ENCODE measurements around the gene MT4. TPM values are rescaled to one million over a fixed set of nuclear protein-coding genes. Genes with fewer than 3 reads are reported as not detected.

The MT4 gene
- total RNA-seq, result not detected

DNA sequence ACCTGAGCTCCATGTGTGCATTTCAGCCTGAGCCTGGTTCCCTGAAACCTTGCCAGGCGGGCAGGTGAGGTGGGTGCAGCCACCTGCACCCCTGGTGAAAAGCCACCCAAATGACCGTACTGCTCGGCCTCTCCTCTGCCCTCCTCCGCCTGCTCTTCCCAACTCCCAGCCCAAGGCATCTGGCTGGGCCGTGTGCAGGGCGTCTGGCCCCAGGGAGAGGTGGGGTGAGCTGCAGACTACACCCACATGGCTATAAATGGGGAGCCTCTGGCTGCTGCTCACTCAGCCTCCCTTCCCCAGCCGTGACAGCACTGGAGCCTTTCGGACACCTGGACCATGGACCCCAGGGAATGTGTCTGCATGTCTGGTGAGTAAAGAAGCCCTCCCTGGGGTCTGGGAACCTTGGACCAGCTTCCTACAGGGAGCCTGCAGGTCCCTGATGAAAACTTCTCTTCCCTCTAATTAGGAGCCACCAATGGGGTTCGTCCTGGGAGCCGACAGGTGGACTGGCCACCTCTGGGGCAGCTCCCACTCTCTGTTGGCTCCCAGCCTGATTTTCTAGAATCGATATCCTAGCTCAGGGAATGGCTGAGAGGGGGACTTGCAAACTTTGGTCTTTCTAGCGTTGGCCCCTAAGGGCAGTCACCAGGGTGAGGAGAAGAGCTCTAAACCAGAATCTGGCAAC, at the start of gene MT4:
Gene MT4 (plus strand): TSS at position 281 of the 685 bp plus-strand sequence. CDS start 56 bp downstream, at position 337.
- no peak for ATAC-seq

DNA sequence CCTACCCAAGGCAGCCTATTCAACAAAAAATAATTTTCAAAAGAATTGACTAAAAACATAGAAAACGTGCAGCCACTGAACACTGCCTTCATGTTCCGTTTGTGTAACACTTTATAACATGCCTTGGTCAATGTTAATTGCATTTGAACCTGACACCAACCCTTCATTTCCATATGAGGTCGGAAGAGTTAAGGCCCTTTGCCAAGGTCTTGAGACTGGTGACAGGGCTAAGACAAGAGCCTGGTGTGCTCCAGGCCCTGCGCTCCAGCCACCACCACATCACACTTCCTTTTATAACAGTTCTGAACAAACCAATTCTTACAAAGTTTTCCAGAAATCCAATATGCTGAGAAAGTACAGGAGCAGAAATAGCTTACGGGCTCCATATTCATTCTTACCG, 49.2 kb upstream of the MT4 start:
- no peak for DNase-seq (ENCODE audit: low spot score)

More for the DNA sequence above, at the start of gene MT4:
- no peak for DNase-seq (ENCODE audit: low spot score)

DNA sequence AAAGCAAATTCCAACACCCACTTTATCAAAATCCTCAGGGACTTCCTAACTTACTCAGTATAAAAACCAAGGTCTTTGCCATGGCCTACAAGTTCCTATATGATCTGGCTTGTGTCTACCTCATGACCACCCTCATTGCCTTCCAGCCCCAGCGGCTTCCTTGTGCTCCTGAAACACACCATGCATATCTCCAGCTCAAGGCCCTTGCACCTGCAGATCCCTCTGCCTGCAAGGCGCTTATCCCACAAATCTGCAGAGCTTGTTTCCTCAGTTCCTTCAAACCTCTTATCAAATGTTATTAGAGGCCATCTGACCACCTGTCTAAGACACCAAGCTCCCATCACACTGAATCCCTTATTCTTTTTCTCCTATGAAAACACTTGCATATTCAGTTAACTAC, 47.7 kb upstream of the MT4 start:
- ATAC-seq, result no peak

More for the DNA sequence above, 49.2 kb upstream of the MT4 start:
- ATAC-seq, result no peak

DNA sequence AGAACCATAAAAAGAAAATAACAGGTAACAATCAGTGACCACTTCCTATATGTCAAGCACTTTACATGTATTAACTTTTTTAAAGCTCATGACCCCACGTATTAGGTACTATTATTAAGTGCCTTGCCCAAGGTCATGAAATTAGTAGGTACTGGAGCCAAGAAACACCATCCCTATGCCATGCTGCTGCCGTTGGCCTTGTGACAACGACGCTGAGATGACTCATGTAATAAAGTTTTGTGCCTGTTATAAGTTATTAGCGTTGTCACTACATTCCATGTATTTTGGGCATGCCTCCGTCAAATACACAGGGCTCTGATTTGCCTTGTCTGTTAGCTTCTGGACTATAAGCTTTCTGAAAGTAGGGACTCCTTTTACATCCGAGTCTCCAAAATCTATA, 46.4 kb upstream of the MT4 start:
- no peak for DNase-seq (ENCODE audit: low spot score)
- ATAC-seq, result no peak

More for the DNA sequence above, 47.7 kb upstream of the MT4 start:
- DNase-seq (ENCODE audit: low spot score), result no peak

DNA sequence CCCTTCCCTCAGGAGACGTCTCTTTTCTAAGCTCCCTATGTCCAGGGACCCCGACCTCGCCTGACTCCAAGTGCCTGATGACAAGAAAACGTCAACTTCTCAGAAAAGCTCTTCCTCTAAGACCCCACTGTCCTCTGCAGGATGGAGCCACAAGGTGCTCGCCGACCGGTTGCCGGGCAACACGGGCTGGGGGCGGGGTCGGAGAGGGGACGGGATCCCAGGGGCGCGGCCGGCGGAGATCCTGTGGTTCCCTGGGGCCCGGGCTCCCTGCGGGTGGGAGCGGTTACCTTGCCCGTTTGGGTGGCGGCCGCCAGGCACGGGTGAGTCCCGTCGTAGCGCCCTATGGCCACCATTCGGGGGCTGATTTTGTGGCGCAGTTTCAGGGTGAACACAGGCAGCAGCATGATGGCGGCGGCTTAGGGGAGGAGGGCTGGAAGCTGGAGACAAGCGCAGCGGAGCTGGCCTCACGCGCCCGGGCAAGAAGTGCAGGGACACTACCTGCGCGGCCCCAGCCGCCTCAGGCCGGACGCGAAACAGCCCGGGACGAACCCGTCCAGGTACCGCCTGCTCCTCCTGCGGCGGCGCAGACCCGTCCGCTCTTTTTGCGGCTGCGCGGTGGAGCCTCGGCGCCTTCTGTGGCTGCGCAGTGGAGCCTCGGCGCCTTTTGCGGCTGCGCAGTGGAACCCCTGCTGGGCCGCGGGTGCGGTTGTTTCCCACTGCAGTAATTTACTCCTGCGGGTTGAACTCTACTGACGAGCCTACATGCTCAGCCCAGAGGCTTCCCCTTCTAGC, 45.2 kb upstream of the MT4 start, which contains the start of gene BBS2:
Gene BBS2 (minus strand): TSS at position 566 of the 792 bp plus-strand sequence. CDS start 162 bp downstream, at position 404.
- DNase-seq (ENCODE audit: low spot score), result peak; percentile 94
- peak; percentile 97 for ATAC-seq

DNA sequence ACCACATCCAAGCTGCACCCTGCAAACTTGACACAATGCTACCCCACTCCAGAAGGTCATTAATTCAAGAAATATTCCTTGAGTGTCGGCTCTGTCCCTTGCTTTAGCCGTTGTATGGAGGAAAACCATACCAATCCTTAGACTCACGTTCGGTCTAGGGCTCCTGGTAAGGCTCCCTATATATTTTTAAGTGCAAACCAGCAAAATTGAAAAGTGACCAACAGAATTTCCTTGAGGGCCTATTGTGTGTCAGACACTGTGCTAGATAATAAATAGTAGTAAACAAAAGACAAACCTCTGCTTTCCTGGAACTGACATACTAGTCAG, 44.7 kb upstream of the MT4 start:
- DNase-seq (ENCODE audit: low spot score) (no peak), ATAC-seq (no peak)

DNA sequence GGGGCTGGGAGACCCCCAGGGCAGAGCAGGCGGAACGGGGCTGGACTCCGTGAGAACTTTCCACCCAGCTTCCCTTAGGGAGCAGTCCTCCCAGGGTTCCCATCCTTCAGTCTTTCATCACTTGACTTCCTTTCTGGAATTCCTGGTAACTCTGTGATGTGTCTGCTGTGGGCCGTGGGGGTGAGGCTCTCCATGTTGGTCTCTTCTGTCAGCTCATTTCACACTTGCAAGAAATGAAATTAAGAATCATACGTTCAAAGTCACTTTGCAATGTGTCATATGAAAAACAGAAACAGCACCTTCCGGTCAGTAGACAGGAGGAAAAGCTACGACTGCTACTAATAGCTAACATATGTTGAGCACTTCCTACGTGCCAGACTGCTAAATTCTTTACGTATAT, 39.6 kb upstream of the MT4 start:
- no peak for ATAC-seq
- DNase-seq (ENCODE audit: low spot score), result no peak

DNA sequence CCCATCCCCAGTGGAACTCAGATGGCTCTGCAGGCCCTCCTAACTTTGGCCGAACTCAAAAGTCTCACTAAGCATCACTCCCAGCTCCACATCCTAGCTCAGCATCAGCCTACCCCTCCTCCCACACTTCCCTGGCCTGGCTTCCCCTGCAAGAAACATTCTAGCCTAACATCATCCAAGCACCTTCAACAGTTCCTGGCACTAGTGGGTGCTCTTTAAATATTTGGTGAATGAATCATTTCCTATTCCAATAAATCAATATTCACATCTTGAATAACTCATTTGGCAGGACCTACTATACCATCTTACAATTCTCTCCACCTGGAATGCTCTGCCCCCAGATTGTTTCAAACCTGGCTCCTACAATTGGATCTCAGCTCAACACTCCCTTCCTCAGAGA, 34.0 kb upstream of the MT4 start:
- DNase-seq (ENCODE audit: low spot score) (no peak), ATAC-seq (no peak)

DNA sequence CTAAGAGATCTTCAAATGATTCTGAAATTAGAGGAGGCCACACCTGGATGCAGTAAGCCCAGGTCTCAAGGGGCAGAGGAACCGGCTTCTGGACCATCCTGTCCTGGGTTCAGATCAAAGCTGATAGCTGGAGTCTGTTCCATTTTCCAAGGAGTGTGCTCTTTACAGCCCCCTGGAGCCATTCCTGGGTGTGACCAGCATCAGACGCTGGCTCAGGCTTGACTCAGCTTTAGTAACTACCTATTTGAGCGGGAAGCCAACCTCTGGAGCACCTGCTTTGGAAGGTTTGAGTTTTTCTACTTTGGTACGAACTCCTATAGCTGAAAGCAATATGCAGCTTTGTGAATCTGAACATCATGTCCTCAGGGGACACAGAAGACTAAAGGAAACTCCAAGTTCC, 32.2 kb upstream of the MT4 start:
- ATAC-seq (no peak), DNase-seq (ENCODE audit: low spot score) (no peak)

DNA sequence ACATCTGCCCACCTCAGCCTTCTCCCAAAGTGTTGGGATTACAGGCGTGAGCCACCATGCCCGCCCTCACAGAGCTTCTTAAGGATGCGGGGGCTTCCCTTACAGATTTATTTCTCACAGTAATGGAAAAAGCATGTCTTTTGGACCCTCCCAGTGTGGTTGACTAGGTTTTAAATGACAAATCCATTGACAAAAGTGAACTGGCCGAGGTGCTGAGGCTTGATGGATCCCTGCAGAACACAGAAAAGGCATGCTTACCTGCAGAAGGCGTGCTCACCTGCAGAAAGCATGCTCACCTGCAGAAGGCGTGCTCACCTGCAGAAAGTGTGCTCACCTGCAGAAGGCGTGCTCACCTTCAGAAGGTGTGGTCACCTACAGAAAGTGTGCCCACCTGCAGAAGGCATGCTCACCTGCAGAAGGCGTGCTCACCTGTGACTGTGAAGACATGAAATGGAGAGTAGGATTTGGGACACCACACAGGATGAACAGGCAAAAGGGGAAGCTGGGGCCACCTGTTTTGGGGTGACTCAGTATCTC, 30.0 kb upstream of the MT4 start:
- DNase-seq (ENCODE audit: low spot score) (no peak), ATAC-seq (no peak)

DNA sequence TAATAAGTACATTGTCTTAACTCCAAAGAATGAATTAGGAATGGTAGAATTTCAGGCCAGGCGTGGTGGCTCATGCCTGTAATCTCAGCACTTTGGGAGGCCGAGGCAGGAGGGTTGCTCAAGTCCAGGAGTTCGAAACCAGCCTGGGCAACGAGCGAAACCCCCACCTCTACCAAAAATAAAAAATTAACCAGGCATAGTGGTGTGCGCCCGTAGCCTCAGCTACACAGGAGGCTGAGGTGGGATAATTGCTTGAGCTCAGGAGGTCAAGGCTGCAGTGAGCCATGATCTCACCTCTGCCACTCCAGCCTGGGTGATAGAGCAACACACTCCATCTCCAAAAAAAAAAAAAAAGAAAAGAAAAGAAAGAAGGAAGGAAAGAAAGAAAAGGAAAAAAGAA, 26.5 kb upstream of the MT4 start:
- DNase-seq (ENCODE audit: low spot score), result no peak
- no peak for ATAC-seq

DNA sequence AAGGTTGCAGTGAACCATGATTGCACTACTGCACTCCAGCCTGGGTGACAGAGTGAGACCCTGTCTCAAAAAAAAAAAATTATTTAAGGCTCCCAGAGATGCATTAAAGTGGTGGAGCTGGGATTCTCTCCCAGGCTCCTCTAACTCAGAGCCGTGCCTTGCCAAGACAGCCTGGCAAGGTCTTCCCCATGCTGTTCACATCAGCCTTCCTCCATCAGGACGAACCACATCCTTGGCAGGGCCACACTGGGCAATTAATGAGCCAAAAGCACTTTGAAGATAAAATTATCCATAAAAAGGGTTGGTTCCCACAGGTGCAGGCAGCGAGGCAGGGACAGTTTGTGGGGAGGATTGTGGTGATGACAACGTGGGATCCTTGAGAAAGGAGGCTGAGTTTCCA, 25.2 kb upstream of the MT4 start:
- DNase-seq (ENCODE audit: low spot score) (no peak), ATAC-seq (no peak)

DNA sequence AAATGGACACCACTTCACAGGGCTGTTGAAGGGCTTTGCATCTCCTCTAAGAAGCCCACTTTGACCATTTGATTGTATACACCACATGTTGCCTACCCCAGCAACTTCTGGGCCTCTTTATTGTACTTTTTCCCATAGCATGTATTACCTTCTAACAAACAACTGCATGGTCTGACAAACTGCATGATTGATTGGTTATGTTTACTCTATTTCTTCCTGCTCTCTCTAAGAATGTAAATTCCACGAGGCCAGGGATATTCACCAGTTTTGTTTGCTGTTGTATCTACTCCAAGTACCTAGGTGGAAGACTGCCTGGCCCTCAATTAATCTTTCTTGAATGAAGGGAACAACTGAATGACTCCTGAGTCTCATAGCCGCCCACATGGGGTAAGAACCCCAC, 22.8 kb upstream of the MT4 start:
- DNase-seq (ENCODE audit: low spot score) (no peak), ATAC-seq (no peak)

DNA sequence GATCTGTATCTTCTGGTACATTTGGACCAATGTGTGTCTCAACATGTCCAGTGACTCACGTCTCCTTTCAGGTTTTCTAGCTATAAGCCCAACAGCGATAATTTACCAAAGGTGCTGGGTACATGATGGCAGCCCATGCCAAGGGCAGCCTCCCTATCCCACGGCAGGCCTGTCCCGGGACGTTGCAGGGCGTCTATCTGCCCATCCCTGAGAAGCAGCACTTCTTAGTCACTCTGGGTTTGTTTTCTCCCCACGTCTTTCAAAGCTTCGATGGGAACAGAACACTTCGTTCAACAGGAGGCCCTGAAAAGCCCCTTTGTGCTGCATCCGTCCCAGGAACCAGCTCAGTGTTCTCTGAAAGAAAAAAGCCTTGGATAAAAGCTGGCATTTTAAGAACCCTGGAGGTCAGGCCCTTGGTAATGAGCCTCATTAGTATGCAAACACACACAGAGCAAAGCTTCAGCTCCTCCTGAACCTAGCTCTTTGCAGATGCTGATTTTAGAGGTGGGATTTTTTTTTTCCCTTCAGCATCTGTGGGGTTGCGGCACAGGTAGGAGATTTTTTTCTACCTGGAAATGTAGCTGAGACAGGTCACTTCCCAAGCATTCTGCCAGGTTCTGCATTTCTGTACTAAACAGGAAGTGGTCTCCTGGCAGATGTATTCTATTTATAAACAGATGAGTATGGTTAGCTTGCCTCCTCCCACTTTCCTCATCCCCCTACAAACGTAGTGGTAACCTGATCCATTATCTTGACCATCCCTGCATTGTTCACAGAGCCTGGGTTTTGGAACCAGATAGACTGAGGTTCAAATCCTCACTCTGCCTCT, 17.5 kb upstream of the MT4 start:
- no peak for DNase-seq (ENCODE audit: low spot score)

DNA sequence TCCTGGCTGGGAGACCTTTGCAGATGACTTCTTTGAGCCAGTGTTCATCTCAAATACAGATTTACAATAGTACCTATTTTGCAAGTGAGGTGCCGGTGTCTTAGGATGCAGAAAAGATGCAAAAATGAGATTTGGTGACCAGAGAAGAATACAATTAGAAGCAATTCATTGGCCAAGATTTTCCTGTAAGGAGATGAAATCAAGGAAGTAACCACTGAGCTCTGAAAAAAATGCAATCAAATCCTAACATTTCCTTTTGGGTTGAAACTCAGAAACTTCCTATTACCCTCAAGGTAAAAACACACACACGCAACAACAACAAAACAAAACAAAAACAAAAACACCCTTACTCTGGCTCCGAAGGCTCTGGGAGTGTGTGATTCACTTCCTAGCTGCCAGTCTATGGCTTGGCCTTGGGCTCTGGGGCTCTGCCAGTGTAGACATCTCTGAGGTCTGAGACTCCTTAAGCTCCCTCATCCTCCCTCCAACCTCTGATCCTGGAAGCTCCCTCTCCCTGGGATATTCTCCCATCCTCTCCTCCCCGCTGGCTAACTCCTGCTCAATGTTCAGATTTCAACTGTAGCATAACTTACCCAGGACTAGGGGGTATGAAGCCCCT, 16.8 kb upstream of the MT4 start:
- DNase-seq (ENCODE audit: low spot score) (no peak), ATAC-seq (no peak)

More for the DNA sequence above, 17.5 kb upstream of the MT4 start:
- no peak for ATAC-seq

DNA sequence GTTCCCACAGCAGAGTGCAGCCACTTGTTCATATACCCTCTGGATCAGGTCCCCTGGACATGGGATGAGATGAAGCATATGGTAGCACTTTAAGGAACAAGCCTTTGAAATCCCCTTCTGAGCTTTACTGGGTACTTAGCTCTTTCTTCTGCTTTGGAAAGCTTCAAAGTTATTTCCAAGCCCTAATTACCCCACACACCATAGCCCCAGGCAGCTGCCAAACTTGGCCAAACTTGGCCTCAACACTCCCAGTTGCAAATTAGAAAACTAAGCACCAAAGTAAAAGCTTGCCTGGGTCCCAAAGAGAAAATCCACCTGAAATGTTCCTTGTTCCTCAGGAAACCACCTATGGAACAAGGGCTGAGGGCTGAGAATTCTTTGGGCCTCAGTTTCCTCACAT, 15.7 kb upstream of the MT4 start:
- ATAC-seq (no peak), DNase-seq (ENCODE audit: low spot score) (no peak)

DNA sequence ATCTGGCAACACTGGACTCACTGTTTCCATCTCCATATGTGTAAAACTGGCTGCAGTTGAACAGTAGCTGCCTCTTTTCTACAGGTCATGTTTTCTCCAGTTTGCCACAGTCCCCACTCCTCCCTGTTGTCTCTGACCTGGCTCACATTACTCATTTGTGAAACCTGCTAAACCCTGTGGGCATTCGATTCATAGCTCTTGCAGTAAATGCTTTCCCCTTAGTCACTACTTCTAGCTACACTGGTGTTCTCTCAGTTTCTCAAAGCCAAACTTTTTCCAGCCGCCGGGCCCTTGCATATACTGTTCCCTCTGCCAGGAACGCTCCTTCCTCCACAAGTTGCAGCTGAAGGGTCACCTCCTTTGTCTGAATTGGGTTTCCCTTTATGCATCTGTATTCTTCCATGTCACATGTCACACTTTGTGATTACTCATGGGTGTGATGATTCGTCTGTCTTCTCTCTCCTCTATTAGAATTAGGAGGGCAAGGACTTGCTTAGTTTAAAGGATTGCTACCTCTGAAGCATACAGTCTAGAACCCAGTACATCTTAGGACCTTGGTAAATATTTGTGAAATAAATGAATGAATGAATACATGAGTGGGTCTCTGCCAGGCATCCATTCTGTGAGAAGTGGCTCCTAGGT, 15.0 kb upstream of the MT4 start:
- DNase-seq (ENCODE audit: low spot score), result no peak
- no peak for ATAC-seq

DNA sequence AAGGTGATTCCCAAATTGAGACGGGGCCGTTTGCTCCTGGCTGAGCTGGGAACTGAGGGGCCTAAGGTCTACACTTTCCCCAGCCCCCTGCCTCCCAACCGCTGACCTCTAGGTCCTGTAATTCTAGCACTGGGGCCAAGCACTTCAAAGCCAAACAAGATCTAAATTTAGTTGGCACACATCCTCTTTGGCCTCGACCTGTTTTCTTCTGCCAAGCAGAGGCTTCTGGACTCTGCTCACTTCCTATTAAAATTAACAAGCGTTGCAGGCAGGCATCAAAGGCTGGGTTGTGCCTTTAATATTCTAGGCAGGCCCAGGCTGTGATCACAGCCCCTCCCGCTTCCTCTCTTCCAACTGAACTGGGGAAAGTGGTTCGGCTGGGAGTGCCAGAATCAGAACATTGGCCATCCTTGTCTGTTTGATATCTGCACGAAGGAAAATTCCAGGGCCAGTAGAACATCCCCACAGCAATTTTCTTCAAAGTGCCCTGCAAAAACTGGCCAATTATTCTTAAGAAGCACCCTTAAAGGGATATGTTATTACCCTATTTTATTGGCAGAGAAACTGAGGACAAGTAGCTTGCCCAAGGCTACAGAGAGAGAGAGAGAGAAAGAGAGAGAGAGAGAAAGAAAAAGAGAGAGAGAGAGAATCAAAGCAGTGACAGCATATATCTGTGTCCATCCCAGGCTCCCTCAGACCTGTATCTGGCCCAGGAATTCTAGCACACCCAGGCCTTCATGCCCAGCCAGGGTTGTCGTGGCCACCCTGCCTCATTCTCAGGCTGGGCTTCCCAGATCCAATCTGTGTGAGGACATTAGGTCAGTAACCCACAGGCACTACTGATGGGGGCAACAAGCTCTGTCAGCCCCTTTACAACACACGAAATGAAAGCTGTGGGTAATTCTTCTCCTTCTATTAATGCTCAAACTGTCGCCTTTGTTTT, 12.8 kb upstream of the MT4 start:
- peak; percentile 82 for DNase-seq (ENCODE audit: low spot score)
- peak; percentile 97 for ATAC-seq

DNA sequence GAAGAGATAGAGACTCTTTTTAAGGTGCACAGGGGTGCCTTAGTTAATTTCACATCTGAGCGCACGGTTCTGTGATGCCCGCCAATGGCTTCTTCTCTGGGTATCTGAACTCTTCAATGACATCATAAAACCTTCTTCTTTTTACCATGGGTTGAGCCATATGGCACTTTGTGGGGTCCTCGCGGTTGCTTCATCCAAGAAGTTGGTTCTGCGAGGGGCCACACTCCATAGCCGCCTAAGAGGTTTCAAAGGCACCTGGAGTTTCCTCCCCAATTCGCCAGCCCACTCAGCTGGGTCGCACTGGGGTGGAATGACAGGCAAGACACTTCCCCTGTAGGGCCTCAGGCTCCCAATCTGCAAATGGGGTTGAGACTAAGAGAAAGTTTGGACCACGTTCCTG, 10.4 kb upstream of the MT4 start:
- DNase-seq (ENCODE audit: low spot score) (no peak), ATAC-seq (no peak)

All from left lobe of liver (tissue), 2 donors.